Breast epithelium (tissue), 4 donors: Measurements from ENCODE around the gene AFAP1. TPM values are rescaled to one million over a fixed set of nuclear protein-coding genes. Genes with fewer than 3 reads are reported as not detected.

Experiments
- DNase-seq, 2 donors: peaks; one replicate each; pipeline ENCODE4 v3.0.0-alpha.2; 2019; ENCODE audit warnings: low spot score in 2 of 2
- H3K27ac ChIP-seq, 2 donors: fragments of 200-600 bp; sonication (generic) in 1 of 2; one replicate each; pipeline ENCODE4 v1.5.1; 2016 to 2019; ENCODE audit warnings: mild to moderate bottlenecking in 1 of 2
- H3K27me3 ChIP-seq, 2 donors: fragments of 200-600 bp; sonication (generic) in 1 of 2; one replicate each; pipeline versions ENCODE4 v1.5.1 to v1.6.0; 2017 to 2019; ENCODE audit warnings: control low read depth in 1 of 2, mild to moderate bottlenecking in 1 of 2
- H3K36me3 ChIP-seq: fragments of 200-600 bp; one replicate; pipeline ENCODE4 v1.5.1; 2019
- H3K4me1 ChIP-seq, 2 donors: fragments of 200-600 bp; sonication (generic); one replicate each; pipeline ENCODE4 v1.5.1; 2016 to 2019; ENCODE audit warnings: control low read depth in 1 of 2
- H3K4me3 ChIP-seq, 3 donors: fragments of 200-600 bp; sonication (generic); 1 replicate in 2 of 3; 2 replicates in 1 of 3; pipeline ENCODE4 v1.5.1; 2016 to 2019; ENCODE audit warnings: mild to moderate bottlenecking in 3 of 3, moderate library complexity in 2 of 3
- H3K9me3 ChIP-seq, 2 donors: fragments of 200-600 bp; sonication (generic) in 1 of 2; one replicate each; pipeline ENCODE4 v1.5.1; 2016 to 2019; ENCODE audit warnings: control low read depth in 1 of 2
- CTCF ChIP-seq, 3 donors: fragments of 450-650 bp; IDR thresholded peaks; one replicate each; pipeline ENCODE4 v1.5.1; 2016 to 2017; ENCODE audit warnings: antibody characterized with exemption in 3 of 3, mild to moderate bottlenecking in 3 of 3, moderate library complexity in 3 of 3
- POLR2A ChIP-seq: fragments of 450-650 bp; IDR thresholded peaks from one replicate; pipeline ENCODE4 v1.6.1; 2016; ENCODE audit warnings: antibody characterized with exemption, mild to moderate bottlenecking, moderate library complexity
- POLR2AphosphoS5 ChIP-seq, 3 donors: sonication (generic); formaldehyde crosslinking; IDR thresholded peaks; one replicate each; pipeline ENCODE4 v1.6.1; 2017; ENCODE audit warnings: antibody characterized with exemption in 3 of 3
- intact Hi-C: fragments of 100-400 bp; cut with DNase I; formaldehyde crosslinking; loops from one replicate; pipeline ENCODE4 v1.15.1; 2023; ENCODE audit warnings: low total_unique reads
- total RNA-seq, 3 donors: library from RNA; depleted of rRNA; stranded (reverse); fragments of >200 nt; gene quantifications; one replicate each; pipeline ENCODE4 v1.1.0, GENCODE V29; 2016

The AFAP1 gene
- total RNA-seq, 3 donors from 2014 or later = 14.5 to 21.6 (median 16.6) TPM

GRCh38 chr4:7813674-7814073, 126.0 kb downstream of the AFAP1 start:
- Histone ChIP-seq H3K4me3 (no peak overlapping the region), H3K27me3 (no peaks in the 10 kb centered on the region), H3K4me1 (no peaks in the 10 kb centered on the region), H3K9me3 (no peaks in the 10 kb centered on the region), H3K27ac (no peak overlapping the region), H3K36me3 (peaks cover 4% of the 10 kb centered on the region)
- DNase-seq = no peak
- intact Hi-C loops = no loop called here
- TF ChIP-seq CTCF (IDR thresholded peaks at IDR 0.05) = no peak
- no peak for TF ChIP-seq POLR2AphosphoS5 (IDR thresholded peaks at IDR 0.05)
- no peak for TF ChIP-seq POLR2A

GRCh38 chr4:7812921-7813320, 126.7 kb downstream of the AFAP1 start:
- Histone ChIP-seq H3K27ac (no peak overlapping the region), H3K36me3 (peaks cover 4% of the 10 kb centered on the region), H3K4me1 (no peaks in the 10 kb centered on the region), H3K9me3 (no peaks in the 10 kb centered on the region), H3K27me3 (no peaks in the 10 kb centered on the region), H3K4me3 (no peak overlapping the region)
- TF ChIP-seq POLR2AphosphoS5 (IDR thresholded peaks at IDR 0.05) = no peak
- TF ChIP-seq CTCF (IDR thresholded peaks at IDR 0.05) = no peak
- no peak for TF ChIP-seq POLR2A
- DNase-seq = no peak
- intact Hi-C loops = no loop called here

- Histone ChIP-seq H3K36me3 (peaks cover 4% of the 10 kb centered on the region), H3K27me3 (no peaks in the 10 kb centered on the region), H3K27ac (peak overlapping the region in 1 of 2 donors; percentile 17), H3K4me1 (no peaks in the 10 kb centered on the region), H3K4me3 (no peak overlapping the region), H3K9me3 (no peaks in the 10 kb centered on the region)
- no peak for DNase-seq
- TF ChIP-seq CTCF (IDR thresholded peaks at IDR 0.05) (no peak), POLR2A (no peak), POLR2AphosphoS5 (IDR thresholded peaks at IDR 0.05) (no peak)
- intact Hi-C loops = no loop called here
Measured at GRCh38 chr4:7812231-7812857, 127.3 kb downstream of the AFAP1 start.

- intact Hi-C loops = no loop called here
- Histone ChIP-seq H3K36me3 (peaks cover 4% of the 10 kb centered on the region), H3K9me3 (no peaks in the 10 kb centered on the region), H3K27me3 (no peaks in the 10 kb centered on the region), H3K4me1 (peaks cover 0 to 5% of the 10 kb centered on the region in 2 donors), H3K4me3 (no peak overlapping the region), H3K27ac (peak overlapping the region; percentile 17 to 51)
- no peak for TF ChIP-seq CTCF (IDR thresholded peaks at IDR 0.05)
- TF ChIP-seq POLR2A = no peak
- no peak for TF ChIP-seq POLR2AphosphoS5 (IDR thresholded peaks at IDR 0.05)
- no peak for DNase-seq
Measured at GRCh38 chr4:7811536-7812191, 128.0 kb downstream of the AFAP1 start.

GRCh38 chr4:7810783-7811535, 128.7 kb downstream of the AFAP1 start:
- H3K27me3 ChIP-seq = no peaks in the 10 kb centered on the region
- H3K27ac ChIP-seq = peak overlapping the region; percentile 17 to 51
- no peak overlapping the region for H3K4me3 ChIP-seq
- H3K4me1 ChIP-seq = peaks cover 0 to 12% of the 10 kb centered on the region in 2 donors
- no peak for TF ChIP-seq CTCF (IDR thresholded peaks at IDR 0.05)
- no peak for TF ChIP-seq POLR2A
- no peak for TF ChIP-seq POLR2AphosphoS5 (IDR thresholded peaks at IDR 0.05)
- intact Hi-C loops = no loop called here
- H3K9me3 ChIP-seq = no peaks in the 10 kb centered on the region
- DNase-seq = no peak
- H3K36me3 ChIP-seq = peaks cover 4% of the 10 kb centered on the region
